ENCODE measurements around the gene LRRC71. TPM values are rescaled to one million over a fixed set of nuclear protein-coding genes. Genes with fewer than 3 reads are reported as not detected.

LRRC71 gene
- total RNA-seq, 1 donor: 0.36 TPM

GRCh38 chr1:156875341-156875615 lies 45.2 kb upstream of the LRRC71 start:
- Histone ChIP-seq H3K27me3 (ENCODE audit: insufficient read depth, low read length) (peaks cover 20% of the 10 kb centered on the region), H3K4me1 (ENCODE audit: insufficient read depth, low read length) (peaks cover 7% of the 10 kb centered on the region), H2AFZ (ENCODE audit: low read length) (no peak overlapping the region), H3K79me2 (ENCODE audit: insufficient read depth, low read length) (no peaks in the 10 kb centered on the region), H3K27ac (ENCODE audit: low read depth, low read length) (no peak overlapping the region), H3K4me2 (ENCODE audit: insufficient read depth, low read length) (no peak overlapping the region), H4K20me1 (ENCODE audit: insufficient read depth, low read length) (no peaks in the 10 kb centered on the region), H3K9me3 (ENCODE audit: low read depth, low read length) (no peaks in the 10 kb centered on the region), H3K4me3 (ENCODE audit: insufficient read depth, low read length) (no peak overlapping the region), H3K36me3 (ENCODE audit: insufficient read depth, low read length) (no peaks in the 10 kb centered on the region)
- DNase-seq (ENCODE audit: insufficient read length, low spot score, missing footprints): no peak
- TF ChIP-seq CTCF (IDR thresholded peaks at IDR 0.05; ENCODE audit: extremely low read depth, low read depth, low read length): no peak

- Histone ChIP-seq H3K9me3 (ENCODE audit: low read depth, low read length) (no peaks in the 10 kb centered on the region), H3K79me2 (ENCODE audit: insufficient read depth, low read length) (no peaks in the 10 kb centered on the region), H3K4me1 (ENCODE audit: insufficient read depth, low read length) (peaks cover 1% of the 10 kb centered on the region), H3K36me3 (ENCODE audit: insufficient read depth, low read length) (no peaks in the 10 kb centered on the region), H3K4me3 (ENCODE audit: insufficient read depth, low read length) (no peak overlapping the region), H2AFZ (ENCODE audit: low read length) (no peak overlapping the region), H4K20me1 (ENCODE audit: insufficient read depth, low read length) (no peaks in the 10 kb centered on the region), H3K27me3 (ENCODE audit: insufficient read depth, low read length) (peaks cover 24% of the 10 kb centered on the region), H3K27ac (ENCODE audit: low read depth, low read length) (no peak overlapping the region), H3K4me2 (ENCODE audit: insufficient read depth, low read length) (no peak overlapping the region)
- no peak for DNase-seq (ENCODE audit: insufficient read length, low spot score, missing footprints)
- no peak for TF ChIP-seq CTCF (IDR thresholded peaks at IDR 0.05; ENCODE audit: extremely low read depth, low read depth, low read length)
Observed at GRCh38 chr1:156876281-156876680, 44.2 kb upstream of the LRRC71 start.

- Histone ChIP-seq H3K4me1 (ENCODE audit: insufficient read depth, low read length) (no peaks in the 10 kb centered on the region), H3K36me3 (ENCODE audit: insufficient read depth, low read length) (no peaks in the 10 kb centered on the region), H3K9me3 (ENCODE audit: low read depth, low read length) (no peaks in the 10 kb centered on the region), H3K4me3 (ENCODE audit: insufficient read depth, low read length) (no peak overlapping the region), H4K20me1 (ENCODE audit: insufficient read depth, low read length) (no peaks in the 10 kb centered on the region), H3K4me2 (ENCODE audit: insufficient read depth, low read length) (no peak overlapping the region), H3K27me3 (ENCODE audit: insufficient read depth, low read length) (peaks cover 32% of the 10 kb centered on the region), H3K79me2 (ENCODE audit: insufficient read depth, low read length) (no peaks in the 10 kb centered on the region), H3K27ac (ENCODE audit: low read depth, low read length) (no peak overlapping the region), H2AFZ (ENCODE audit: low read length) (no peak overlapping the region)
- no peak for DNase-seq (ENCODE audit: insufficient read length, low spot score, missing footprints)
- TF ChIP-seq CTCF (IDR thresholded peaks at IDR 0.05; ENCODE audit: extremely low read depth, low read depth, low read length): no peak
Observed at GRCh38 chr1:156877433-156878170, 42.8 kb upstream of the LRRC71 start.

- DNase-seq (ENCODE audit: insufficient read length, low spot score, missing footprints): no peak
- Histone ChIP-seq H3K4me3 (ENCODE audit: insufficient read depth, low read length) (no peak overlapping the region), H3K36me3 (ENCODE audit: insufficient read depth, low read length) (no peaks in the 10 kb centered on the region), H3K4me1 (ENCODE audit: insufficient read depth, low read length) (no peaks in the 10 kb centered on the region), H2AFZ (ENCODE audit: low read length) (no peak overlapping the region), H4K20me1 (ENCODE audit: insufficient read depth, low read length) (no peaks in the 10 kb centered on the region), H3K27me3 (ENCODE audit: insufficient read depth, low read length) (peaks cover 37% of the 10 kb centered on the region), H3K4me2 (ENCODE audit: insufficient read depth, low read length) (no peak overlapping the region), H3K9me3 (ENCODE audit: low read depth, low read length) (no peaks in the 10 kb centered on the region), H3K79me2 (ENCODE audit: insufficient read depth, low read length) (no peaks in the 10 kb centered on the region), H3K27ac (ENCODE audit: low read depth, low read length) (no peak overlapping the region)
- no peak for TF ChIP-seq CTCF (IDR thresholded peaks at IDR 0.05; ENCODE audit: extremely low read depth, low read depth, low read length)
Observed at GRCh38 chr1:156879876-156880275, 40.6 kb upstream of the LRRC71 start.

Measured in osteoblast (primary cell).